H9 (cell line): ENCODE measurements around the gene CCDC187. TPM values are rescaled to one million over a fixed set of nuclear protein-coding genes. Genes with fewer than 3 reads are reported as not detected.

Experiments used
- DNase-seq: peaks from one replicate; pipeline ENCODE4 v3.0.0-alpha.2; 2017
- H2AFZ ChIP-seq: one replicate; pipeline ENCODE4 v1.6.1; 2013; ENCODE audit warnings: mild to moderate bottlenecking, low read length, control low read depth, moderate library complexity
- H2AK5ac ChIP-seq: 2 replicates; pipeline ENCODE4 v1.6.1; 2013; ENCODE audit warnings: low read length, control low read depth, mixed read lengths; ENCODE audit not compliant: insufficient read length
- H2BK120ac ChIP-seq: one replicate; pipeline ENCODE4 v1.6.1; 2013; ENCODE audit warnings: low read depth, mild to moderate bottlenecking, low read length, control low read depth, inconsistent platforms; ENCODE audit not compliant: poor library complexity, severe bottlenecking
- H2BK12ac ChIP-seq: 2 replicates; pipeline ENCODE4 v1.6.1; 2013; ENCODE audit warnings: low read length, control low read depth, mixed read lengths, low read depth; ENCODE audit not compliant: insufficient read length
- H2BK15ac ChIP-seq: 2 replicates; pipeline ENCODE4 v1.6.1; 2013; ENCODE audit warnings: low read depth, low read length, control low read depth
- H2BK20ac ChIP-seq: one replicate; pipeline ENCODE4 v1.6.1; 2013; ENCODE audit warnings: low read depth, mild to moderate bottlenecking, low read length, control low read depth, inconsistent platforms; ENCODE audit not compliant: poor library complexity, severe bottlenecking
- H2BK5ac ChIP-seq: 2 replicates; pipeline ENCODE4 v1.6.1; 2013; ENCODE audit warnings: low read length, control low read depth, mixed read lengths; ENCODE audit not compliant: insufficient read length
- H3K14ac ChIP-seq: 2 replicates; pipeline ENCODE4 v1.6.1; 2013; ENCODE audit warnings: low read length, control low read depth; ENCODE audit not compliant: insufficient read depth
- H3K18ac ChIP-seq: 2 replicates; pipeline ENCODE4 v1.6.1; 2013; ENCODE audit warnings: low read depth, mild to moderate bottlenecking, mixed read lengths, low read length, control low read depth; ENCODE audit not compliant: insufficient read length
- H3K23ac ChIP-seq: 2 replicates; pipeline ENCODE4 v1.6.1; 2013; ENCODE audit warnings: low read length, control low read depth, mixed read lengths, low read depth; ENCODE audit not compliant: insufficient read length
- H3K23me2 ChIP-seq: 2 replicates; pipeline ENCODE4 v1.6.1; 2013; ENCODE audit warnings: low read depth, mild to moderate bottlenecking, mixed read lengths, low read length, control low read depth; ENCODE audit not compliant: insufficient read length, poor library complexity, severe bottlenecking
- H3K27ac ChIP-seq: 2 replicates; pipeline ENCODE4 v1.5.1; 2013; ENCODE audit warnings: low read length, control low read depth, mixed read lengths, low read depth; ENCODE audit not compliant: insufficient read length
- H3K27me3 ChIP-seq: 2 replicates; pipeline ENCODE4 v1.6.1; 2013; ENCODE audit warnings: low read length, control low read depth, inconsistent platforms; ENCODE audit not compliant: insufficient read depth
- H3K4ac ChIP-seq: 2 replicates; pipeline ENCODE4 v1.6.1; 2013; ENCODE audit warnings: low read depth, mild to moderate bottlenecking, control low read depth, inconsistent platforms, low read length, moderate library complexity
- H3K4me1 ChIP-seq: 2 replicates; pipeline ENCODE4 v1.6.1; 2013; ENCODE audit warnings: low read length, control low read depth, inconsistent platforms; ENCODE audit not compliant: insufficient read depth
- H3K4me2 ChIP-seq: 2 replicates; pipeline ENCODE4 v1.6.1; 2013; ENCODE audit warnings: low read length, control low read depth, mixed read lengths; ENCODE audit not compliant: insufficient read length, insufficient read depth
- H3K56ac ChIP-seq: 2 replicates; pipeline ENCODE4 v1.6.1; 2013; ENCODE audit warnings: low read depth, mild to moderate bottlenecking, mixed read lengths, low read length, control low read depth; ENCODE audit not compliant: insufficient read length
- H3K79me1 ChIP-seq: 2 replicates; pipeline ENCODE4 v1.6.1; 2013; ENCODE audit warnings: low read depth, mild to moderate bottlenecking, moderate library complexity, low read length, control low read depth, inconsistent platforms; ENCODE audit not compliant: insufficient read depth, poor library complexity, severe bottlenecking
- H3K79me2 ChIP-seq: 2 replicates; pipeline ENCODE4 v1.6.1; 2013; ENCODE audit warnings: low read length, control low read depth, inconsistent platforms; ENCODE audit not compliant: insufficient read depth
- H3K9ac ChIP-seq: 2 replicates; pipeline ENCODE4 v1.6.1; 2013; ENCODE audit warnings: low read length, control low read depth, mixed read lengths; ENCODE audit not compliant: insufficient read length; ENCODE audit errors: extremely low read depth
- H3K9me3 ChIP-seq: one replicate; pipeline ENCODE4 v1.6.1; 2013; ENCODE audit warnings: low read depth, low read length, inconsistent platforms; ENCODE audit not compliant: control insufficient read depth
- H3T11ph ChIP-seq: one replicate; pipeline ENCODE4 v1.6.1; 2013; ENCODE audit warnings: mild to moderate bottlenecking, low read length, control low read depth, inconsistent platforms
- H4K20me1 ChIP-seq: one replicate; pipeline ENCODE4 v1.6.1; 2013; ENCODE audit not compliant: control insufficient read depth, insufficient read length, insufficient read depth
- H4K5ac ChIP-seq: 2 replicates; pipeline ENCODE4 v1.6.1; 2013; ENCODE audit warnings: low read depth, mild to moderate bottlenecking, mixed read lengths, low read length, control low read depth; ENCODE audit not compliant: insufficient read length
- H4K8ac ChIP-seq: replicated peaks from 2 replicates; pipeline ENCODE4 v1.6.1; 2013; ENCODE audit warnings: low read length, control low read depth, mixed read lengths, low read depth; ENCODE audit not compliant: insufficient read length
- H4K91ac ChIP-seq: 2 replicates; pipeline ENCODE4 v1.6.1; 2013; ENCODE audit warnings: low read depth, mild to moderate bottlenecking, moderate library complexity, mixed read lengths, low read length, control low read depth; ENCODE audit not compliant: insufficient read length
- H3K27ac Mint-ChIP-seq, 3 experiments: 2 replicates in 2 of 3; 3 replicates in 1 of 3; pipeline ENCODE4 v1.8.0; 2020 to 2021; ENCODE audit warnings: mixed read lengths in 3 of 3, mild to moderate bottlenecking in 1 of 3, moderate library complexity in 1 of 3
- H3K27me3 Mint-ChIP-seq: 2 replicates; pipeline ENCODE4 v1.8.0; 2021; ENCODE audit warnings: low read depth, mild to moderate bottlenecking, moderate library complexity, mixed read lengths
- H3K36me3 Mint-ChIP-seq, 3 experiments: 2 replicates in 2 of 3; 3 replicates in 1 of 3; pipeline ENCODE4 v1.8.0; 2020 to 2021; ENCODE audit warnings: low read depth in 3 of 3, mixed read lengths in 3 of 3; ENCODE audit not compliant: insufficient read depth in 1 of 3
- H3K4me1 Mint-ChIP-seq, 2 experiments: 2 replicates each; pipeline ENCODE4 v1.8.0; 2020; ENCODE audit warnings: mixed read lengths in 2 of 2
- H3K4me3 Mint-ChIP-seq, 2 experiments: 2 replicates in 1 of 2; 3 replicates in 1 of 2; pipeline ENCODE4 v1.8.0; 2020 to 2021; ENCODE audit warnings: mild to moderate bottlenecking in 2 of 2, mixed read lengths in 2 of 2, moderate library complexity in 1 of 2
- H3K9me3 Mint-ChIP-seq, 2 experiments: 2 replicates in 1 of 2; 3 replicates in 1 of 2; pipeline ENCODE4 v1.8.0; 2020; ENCODE audit warnings: mild to moderate bottlenecking in 2 of 2, mixed read lengths in 2 of 2, moderate library complexity in 1 of 2
- WGBS: extraction: QIAGEN DNeasy Blood & Tissue Kit; methylation state at CpG from one replicate; pipeline ENCODE4 v1.1.7; 2013; ENCODE audit warnings: missing lambda C conversion rate, low lambda C conversion rate, mixed read lengths; ENCODE audit not compliant: insufficient read length; ENCODE audit errors: extremely low coverage; 5-methylcytosine and 5-hydroxymethylcytosine counted together
- total RNA-seq: library from RNA; stranded (reverse); gene quantifications from 2 replicates; pipeline ENCODE4 v1.2.1, GENCODE V29; 2021
- TF ChIP-seq, protein P1 (sequence below): fragments of 200-600 bp; sonication (generic); conservative IDR thresholded peaks from 3 replicates; pipeline ENCODE4 v1.8.0; 2021; ENCODE audit warnings: antibody characterized with exemption, mild to moderate bottlenecking

CCDC187 gene
- total RNA-seq, 1 experiment from 2014 or later = 0.07 TPM

DNA sequence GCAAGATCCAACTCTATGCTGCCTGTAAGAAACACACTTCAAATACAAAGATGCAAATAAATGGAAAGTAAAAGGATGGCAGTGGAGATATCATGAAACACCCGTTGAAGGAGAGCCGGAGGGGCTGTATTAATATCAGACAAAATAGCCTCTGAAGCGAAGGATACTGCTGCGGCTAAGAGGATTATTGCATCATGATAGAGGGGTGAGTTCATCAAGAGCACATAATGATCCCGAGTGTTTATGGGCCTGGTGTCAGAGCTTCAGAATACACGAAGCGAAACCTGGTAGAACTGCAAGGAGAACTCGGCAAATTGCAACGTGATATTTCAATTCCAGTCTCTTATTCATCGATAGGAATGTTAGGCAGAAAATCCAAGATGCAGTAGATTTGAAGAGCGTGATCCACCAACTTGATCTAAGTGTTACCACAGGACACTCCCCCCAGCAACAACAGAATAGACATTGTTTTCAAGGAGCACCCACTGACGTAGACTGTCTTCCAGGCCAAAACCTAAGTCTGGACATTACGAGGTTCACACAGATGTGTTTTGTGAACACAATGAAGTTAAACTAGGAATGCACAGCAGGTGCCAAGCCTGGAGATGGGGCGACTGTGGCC lies 30.5 kb downstream of the CCDC187 start:
- H2BK20ac ChIP-seq = no peak overlapping the region
- no peak overlapping the region for H3T11ph ChIP-seq
- no peak overlapping the region for H2AK5ac ChIP-seq
- no peaks in the 10 kb centered on the region for H3K9me3 Mint-ChIP-seq
- H4K8ac ChIP-seq = no peak overlapping the region
- no peak overlapping the region for H3K14ac ChIP-seq
- H2BK12ac ChIP-seq = no peak overlapping the region
- peaks cover 6 to 22% of the 10 kb centered on the region in 2 experiments for H3K4me1 Mint-ChIP-seq
- no peak for DNase-seq
- H4K20me1 ChIP-seq = no peaks in the 10 kb centered on the region
- H2BK15ac ChIP-seq = no peak overlapping the region
- H3K79me2 ChIP-seq = no peaks in the 10 kb centered on the region
- no peak overlapping the region for H2AFZ ChIP-seq
- no peak overlapping the region for H3K4ac ChIP-seq
- H2BK5ac ChIP-seq = no peak overlapping the region
- H3K9me3 ChIP-seq = no peaks in the 10 kb centered on the region
- H3K27me3 Mint-ChIP-seq = peaks cover 9% of the 10 kb centered on the region
- H3K4me2 ChIP-seq = no peak overlapping the region
- no peaks in the 10 kb centered on the region for H3K4me1 ChIP-seq
- no peak overlapping the region for H3K56ac ChIP-seq
- H4K5ac ChIP-seq = no peak overlapping the region
- H3K36me3 Mint-ChIP-seq = no peaks in the 10 kb centered on the region
- H3K23ac ChIP-seq = no peak overlapping the region
- H4K91ac ChIP-seq = no peak overlapping the region
- H3K27ac ChIP-seq = no peak overlapping the region
- no peak overlapping the region for H3K4me3 Mint-ChIP-seq
- TF ChIP-seq, protein P1, sequence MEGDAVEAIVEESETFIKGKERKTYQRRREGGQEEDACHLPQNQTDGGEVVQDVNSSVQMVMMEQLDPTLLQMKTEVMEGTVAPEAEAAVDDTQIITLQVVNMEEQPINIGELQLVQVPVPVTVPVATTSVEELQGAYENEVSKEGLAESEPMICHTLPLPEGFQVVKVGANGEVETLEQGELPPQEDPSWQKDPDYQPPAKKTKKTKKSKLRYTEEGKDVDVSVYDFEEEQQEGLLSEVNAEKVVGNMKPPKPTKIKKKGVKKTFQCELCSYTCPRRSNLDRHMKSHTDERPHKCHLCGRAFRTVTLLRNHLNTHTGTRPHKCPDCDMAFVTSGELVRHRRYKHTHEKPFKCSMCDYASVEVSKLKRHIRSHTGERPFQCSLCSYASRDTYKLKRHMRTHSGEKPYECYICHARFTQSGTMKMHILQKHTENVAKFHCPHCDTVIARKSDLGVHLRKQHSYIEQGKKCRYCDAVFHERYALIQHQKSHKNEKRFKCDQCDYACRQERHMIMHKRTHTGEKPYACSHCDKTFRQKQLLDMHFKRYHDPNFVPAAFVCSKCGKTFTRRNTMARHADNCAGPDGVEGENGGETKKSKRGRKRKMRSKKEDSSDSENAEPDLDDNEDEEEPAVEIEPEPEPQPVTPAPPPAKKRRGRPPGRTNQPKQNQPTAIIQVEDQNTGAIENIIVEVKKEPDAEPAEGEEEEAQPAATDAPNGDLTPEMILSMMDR = no peak
- H3K18ac ChIP-seq = no peak overlapping the region
- no CpG with 5 or more reads among the region's 14 CpGs for WGBS
- no peak overlapping the region for H2BK120ac ChIP-seq
- no peak overlapping the region for H3K27ac Mint-ChIP-seq
- no peaks in the 10 kb centered on the region for H3K79me1 ChIP-seq
- H3K23me2 ChIP-seq = no peaks in the 10 kb centered on the region
- H3K9ac ChIP-seq = no peak overlapping the region
- H3K27me3 ChIP-seq = no peaks in the 10 kb centered on the region
